Tibial artery (tissue), 4 donors: Measurements from ENCODE around the gene LRRTM4.
"Not testable (repeated sequence)": the region's sequence is repeated elsewhere in the genome, so short reads cannot be mapped to it uniquely, and the experiment has no call there.

Experiments used
- DNase-seq, 2 donors: peaks; one replicate each; pipeline ENCODE4 v3.0.0-alpha.2; 2019
- H3K27ac ChIP-seq, 2 donors: fragments of 200-600 bp; sonication (generic) in 1 of 2; 1 replicate in 1 of 2; 2 replicates in 1 of 2; pipeline ENCODE4 v1.5.1; 2018 to 2019; ENCODE audit warnings: mild to moderate bottlenecking in 1 of 2
- H3K27me3 ChIP-seq, 2 donors: fragments of 200-600 bp; sonication (generic) in 1 of 2; one replicate each; pipeline versions ENCODE4 v1.5.1 to v1.6.0; 2016 to 2019
- H3K36me3 ChIP-seq, 3 donors: fragments of 200-600 bp; sonication (generic) in 2 of 3; one replicate each; pipeline ENCODE4 v1.5.1; 2016 to 2019; ENCODE audit warnings: mild to moderate bottlenecking in 2 of 3
- H3K4me1 ChIP-seq, 4 donors: fragments of 200-600 bp; sonication (generic) in 2 of 4; 1 replicate in 3 of 4; 2 replicates in 1 of 4; pipeline ENCODE4 v1.5.1; 2016 to 2019
- H3K4me3 ChIP-seq, 2 donors: fragments of 200-600 bp; sonication (generic) in 1 of 2; 1 replicate in 1 of 2; 2 replicates in 1 of 2; pipeline ENCODE4 v1.5.1; 2018 to 2019; ENCODE audit warnings: mild to moderate bottlenecking in 2 of 2
- H3K9me3 ChIP-seq, 3 donors: fragments of 200-600 bp; sonication (generic) in 1 of 3; one replicate each; pipeline ENCODE4 v1.5.1; 2016 to 2019
- intact Hi-C: fragments of 100-400 bp; cut with DNase I; formaldehyde crosslinking; loops from one replicate; pipeline ENCODE4 v1.15.0; 2023; ENCODE audit warnings: low total_unique reads
- TF ChIP-seq, protein P1 (sequence below), 2 experiments: fragments of 200-600 bp in 1 of 2; fragments of 450-650 bp in 1 of 2; IDR thresholded peaks; one replicate each; pipeline ENCODE4 v1.5.1; 2017 to 2019; ENCODE audit warnings: antibody characterized with exemption in 2 of 2, mild to moderate bottlenecking in 1 of 2, moderate library complexity in 1 of 2

Gene LRRTM4

DNA sequence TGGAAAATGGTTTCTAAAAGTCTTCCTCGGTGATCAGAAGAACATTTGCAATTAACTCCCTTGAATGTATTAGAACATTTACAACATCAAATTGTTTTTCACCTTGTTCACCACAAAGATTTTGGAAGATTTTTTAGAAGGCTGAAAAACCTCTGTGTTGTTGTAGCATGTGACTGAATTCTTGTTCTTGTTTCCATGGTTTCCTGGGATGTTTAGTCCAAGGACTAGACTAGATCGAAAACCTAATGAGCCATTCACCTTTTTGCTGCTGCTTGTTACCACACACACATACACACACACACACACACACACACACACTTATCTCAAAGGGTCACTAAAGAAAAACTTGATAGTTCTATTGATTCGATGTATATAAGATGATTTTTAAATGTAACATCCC lies 380.0 kb downstream of the LRRTM4 start:
- Histone ChIP-seq H3K9me3 (no peaks in the 10 kb centered on the region), H3K27ac (no peak overlapping the region), H3K4me3 (no peak overlapping the region), H3K36me3 (no peaks in the 10 kb centered on the region), H3K27me3 (no peaks in the 10 kb centered on the region), H3K4me1 (no peaks in the 10 kb centered on the region)
- TF ChIP-seq, protein P1, sequence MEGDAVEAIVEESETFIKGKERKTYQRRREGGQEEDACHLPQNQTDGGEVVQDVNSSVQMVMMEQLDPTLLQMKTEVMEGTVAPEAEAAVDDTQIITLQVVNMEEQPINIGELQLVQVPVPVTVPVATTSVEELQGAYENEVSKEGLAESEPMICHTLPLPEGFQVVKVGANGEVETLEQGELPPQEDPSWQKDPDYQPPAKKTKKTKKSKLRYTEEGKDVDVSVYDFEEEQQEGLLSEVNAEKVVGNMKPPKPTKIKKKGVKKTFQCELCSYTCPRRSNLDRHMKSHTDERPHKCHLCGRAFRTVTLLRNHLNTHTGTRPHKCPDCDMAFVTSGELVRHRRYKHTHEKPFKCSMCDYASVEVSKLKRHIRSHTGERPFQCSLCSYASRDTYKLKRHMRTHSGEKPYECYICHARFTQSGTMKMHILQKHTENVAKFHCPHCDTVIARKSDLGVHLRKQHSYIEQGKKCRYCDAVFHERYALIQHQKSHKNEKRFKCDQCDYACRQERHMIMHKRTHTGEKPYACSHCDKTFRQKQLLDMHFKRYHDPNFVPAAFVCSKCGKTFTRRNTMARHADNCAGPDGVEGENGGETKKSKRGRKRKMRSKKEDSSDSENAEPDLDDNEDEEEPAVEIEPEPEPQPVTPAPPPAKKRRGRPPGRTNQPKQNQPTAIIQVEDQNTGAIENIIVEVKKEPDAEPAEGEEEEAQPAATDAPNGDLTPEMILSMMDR (IDR thresholded peaks at IDR 0.05), result no peak
- DNase-seq, result no peak
- intact Hi-C loops, result no loop called here

DNA sequence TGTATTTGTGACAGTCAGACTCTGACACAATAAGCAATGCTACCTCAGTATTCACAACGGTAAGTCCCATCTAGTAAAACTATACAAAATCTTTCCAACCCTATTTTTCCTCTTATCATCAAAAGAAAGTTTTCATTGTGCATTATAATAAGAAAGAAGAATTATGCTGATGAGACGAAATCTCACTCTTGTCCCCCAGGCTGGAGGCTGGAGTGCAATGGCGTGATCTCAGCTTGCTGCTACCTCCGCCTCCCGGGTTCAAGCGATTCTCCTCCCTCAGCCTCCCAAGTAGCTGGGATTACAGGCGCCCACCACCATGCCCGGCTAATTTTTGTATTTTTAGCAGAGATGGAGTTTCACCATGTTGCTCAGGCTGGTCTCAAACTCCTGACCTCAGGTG lies 393.7 kb downstream of the LRRTM4 start:
- intact Hi-C loops, DNase-seq, H3K4me3 ChIP-seq, H3K9me3 ChIP-seq, H3K27ac ChIP-seq, H3K27me3 ChIP-seq, H3K36me3 ChIP-seq, H3K4me1 ChIP-seq: not testable (repeated sequence)

DNA sequence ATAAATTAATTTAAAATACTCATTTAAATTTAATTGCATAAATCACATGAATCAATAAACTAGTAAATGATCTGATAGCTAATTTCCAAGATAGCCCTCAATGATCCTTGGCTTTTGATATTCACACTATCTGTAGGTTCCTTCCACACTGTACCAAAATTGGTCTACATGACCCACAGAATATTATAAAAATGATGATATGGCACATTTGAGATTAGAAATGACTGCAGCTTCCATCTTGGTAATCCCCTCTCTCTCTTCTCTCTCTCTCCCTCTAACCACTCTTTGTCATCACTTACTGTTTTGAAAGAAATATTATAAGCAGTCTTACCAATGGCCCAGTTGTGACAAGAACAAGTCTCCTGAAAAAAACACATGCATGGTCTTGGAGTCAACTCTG lies 394.8 kb downstream of the LRRTM4 start:
- H3K4me1 ChIP-seq, result no peaks in the 10 kb centered on the region
- H3K4me3 ChIP-seq, result no peak overlapping the region
- no peaks in the 10 kb centered on the region for H3K36me3 ChIP-seq
- no peak for DNase-seq
- TF ChIP-seq, protein P1 (IDR thresholded peaks at IDR 0.05), result no peak
- no peaks in the 10 kb centered on the region for H3K9me3 ChIP-seq
- H3K27me3 ChIP-seq, result no peaks in the 10 kb centered on the region
- no peak overlapping the region for H3K27ac ChIP-seq
- intact Hi-C loops, result no loop called here

DNA sequence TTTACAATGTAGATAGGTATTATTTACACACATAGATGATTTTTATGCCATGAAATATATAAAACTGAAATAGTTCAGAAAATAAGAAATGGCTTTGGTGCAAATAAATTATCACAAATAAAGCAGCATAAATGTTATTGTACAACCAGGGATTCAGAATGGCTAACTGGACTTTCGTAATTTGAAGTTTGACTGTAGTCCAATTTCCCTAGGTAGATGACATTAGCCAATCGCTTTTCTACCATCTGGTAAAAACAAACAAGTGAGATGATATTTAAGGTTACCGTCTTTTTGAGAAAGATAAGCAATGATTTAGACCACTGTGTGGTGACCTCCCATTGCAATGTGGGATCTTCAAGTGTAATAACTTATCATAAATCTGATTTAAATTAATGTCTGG lies 400.7 kb downstream of the LRRTM4 start:
- no peak for DNase-seq
- no peaks in the 10 kb centered on the region for H3K36me3 ChIP-seq
- H3K27ac ChIP-seq, result no peak overlapping the region
- TF ChIP-seq, protein P1 (IDR thresholded peaks at IDR 0.05), result no peak
- H3K9me3 ChIP-seq, result no peaks in the 10 kb centered on the region
- H3K4me3 ChIP-seq, result no peak overlapping the region
- no peaks in the 10 kb centered on the region for H3K27me3 ChIP-seq
- intact Hi-C loops, result no loop called here
- H3K4me1 ChIP-seq, result no peaks in the 10 kb centered on the region

DNA sequence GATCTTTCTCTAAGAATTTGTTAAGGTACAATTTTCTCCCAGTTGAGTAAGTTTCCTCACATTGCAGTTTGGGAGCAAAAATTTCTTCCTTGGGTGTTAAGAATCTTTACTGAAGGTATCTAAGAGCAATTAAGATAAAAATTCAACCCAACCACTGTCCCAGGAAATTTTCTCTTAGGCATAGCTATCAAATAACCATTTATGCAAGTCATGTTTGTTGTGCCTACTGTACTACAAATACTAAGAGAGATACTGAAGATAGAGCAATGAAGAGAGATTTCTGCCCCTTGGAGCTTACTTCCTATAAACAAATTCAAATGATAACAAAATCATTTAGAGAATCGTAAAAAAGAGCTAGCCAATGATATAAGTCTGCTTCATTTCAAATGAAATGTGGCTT lies 402.8 kb downstream of the LRRTM4 start:
- TF ChIP-seq, protein P1 (IDR thresholded peaks at IDR 0.05), result no peak

DNA sequence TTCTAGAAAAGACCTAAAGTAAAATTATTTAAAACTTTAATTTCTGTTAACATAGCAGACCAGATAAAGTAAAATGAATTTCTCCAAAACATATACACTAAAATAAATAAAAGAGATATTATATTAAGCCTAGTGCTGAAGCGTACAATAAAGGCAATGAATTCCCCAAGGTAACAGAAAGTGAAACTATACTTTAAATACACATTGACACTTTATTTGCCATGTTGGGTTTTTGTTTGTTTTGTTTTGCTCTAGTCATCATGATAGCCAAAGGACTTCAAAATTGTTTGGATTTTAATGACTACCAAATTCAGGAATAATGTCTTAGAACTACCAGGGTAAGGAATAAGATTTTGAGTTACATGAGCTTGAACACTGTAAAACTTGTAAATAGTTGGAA lies 413.3 kb downstream of the LRRTM4 start:
- intact Hi-C loops, result no loop called here
- Histone ChIP-seq H3K9me3 (no peaks in the 10 kb centered on the region), H3K27me3 (no peaks in the 10 kb centered on the region), H3K4me3 (no peak overlapping the region), H3K27ac (no peak overlapping the region), H3K4me1 (no peaks in the 10 kb centered on the region), H3K36me3 (no peaks in the 10 kb centered on the region)
- TF ChIP-seq, protein P1 (IDR thresholded peaks at IDR 0.05), result no peak
- DNase-seq, result no peak

More for the DNA sequence above, 402.8 kb downstream of the LRRTM4 start:
- Histone ChIP-seq H3K36me3 (no peaks in the 10 kb centered on the region), H3K9me3 (peaks cover 0 to 5% (median 0%) of the 10 kb centered on the region in 3 donors), H3K27ac (no peak overlapping the region), H3K4me1 (no peaks in the 10 kb centered on the region), H3K27me3 (no peaks in the 10 kb centered on the region), H3K4me3 (no peak overlapping the region)
- intact Hi-C loops, result no loop called here
- no peak for DNase-seq
